NCI-H748 (cell line): Measurements from ENCODE around the gene EDN2.

Source experiments
- DNase-seq: peaks from one replicate; lab custom pipeline; 2025; ENCODE audit not compliant: unreplicated experiment; lab: John Stamatoyannopoulos, UW

The EDN2 gene

DNA sequence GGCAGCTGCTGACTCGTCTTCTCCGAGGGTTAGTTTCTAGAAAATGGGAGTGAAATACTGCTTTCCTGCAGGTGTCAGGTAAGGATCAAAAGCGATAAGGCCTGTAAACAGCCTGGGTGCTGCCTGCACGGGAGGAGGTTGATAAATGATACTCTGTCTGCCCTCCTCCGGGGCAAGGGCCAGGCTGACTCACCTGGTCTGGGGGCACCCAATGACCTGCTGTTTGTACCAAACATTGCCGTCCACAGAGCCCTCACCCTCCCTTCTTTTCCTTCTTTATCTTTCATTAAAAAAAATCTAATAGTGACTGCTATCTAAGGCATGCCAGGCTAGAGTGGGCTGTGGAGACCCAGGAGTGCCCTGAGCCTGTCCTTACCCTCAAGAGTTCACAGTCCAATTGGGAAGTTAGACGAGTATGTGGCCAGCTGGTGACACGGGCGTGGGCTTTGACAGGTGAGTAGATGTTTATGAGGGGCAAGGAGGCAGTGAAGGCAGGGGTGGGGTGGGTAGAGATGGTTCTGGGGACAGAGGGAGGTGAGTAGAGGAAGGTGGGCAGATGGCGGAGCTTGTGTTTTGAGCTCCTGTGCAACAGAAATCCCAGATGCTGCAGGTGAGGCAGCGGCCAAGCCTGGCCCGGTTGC is 16.2 kb downstream of the EDN2 start:
- no peak for DNase-seq

DNA sequence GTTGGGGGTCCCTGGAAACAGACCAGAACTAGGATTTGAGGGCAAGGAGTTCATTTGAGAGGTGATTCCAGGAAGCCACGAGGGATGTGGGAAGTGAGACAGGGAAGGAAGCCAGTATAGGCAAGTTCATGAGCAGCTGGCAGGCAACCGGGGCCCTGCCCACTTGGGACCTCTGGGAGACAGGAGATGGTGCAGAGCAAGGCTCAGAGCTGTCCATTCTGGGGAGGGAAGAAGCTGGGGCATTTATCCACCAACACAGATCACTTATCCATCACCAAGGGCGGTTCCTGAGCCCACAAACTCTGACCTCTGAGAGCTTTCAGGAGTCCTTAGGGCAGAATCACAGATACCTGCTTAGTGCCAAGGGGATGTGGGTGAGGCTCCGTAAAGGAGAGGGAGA is 16.8 kb downstream of the EDN2 start:
- no peak for DNase-seq

DNA sequence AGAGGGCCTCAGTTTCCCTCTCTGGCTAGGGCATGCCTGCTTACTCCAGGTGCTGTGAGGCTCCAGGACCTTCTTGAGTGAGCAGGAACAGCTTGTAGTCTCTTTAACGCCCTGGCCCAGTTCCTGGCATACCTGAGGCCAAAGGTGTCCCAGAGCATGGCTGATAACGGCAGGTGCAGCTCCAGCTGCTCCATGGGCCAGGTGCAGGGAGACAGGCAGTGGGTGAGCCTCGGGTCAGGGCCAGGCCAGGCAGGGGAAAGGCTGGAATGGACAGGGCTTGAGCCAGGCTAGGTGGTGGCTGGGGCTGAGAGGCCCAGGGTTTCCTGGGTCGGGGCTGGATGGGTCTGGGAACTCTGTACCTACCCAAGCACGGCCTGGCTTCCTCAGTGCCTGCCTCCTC is 18.3 kb downstream of the EDN2 start:
- DNase-seq = peak; percentile 77

DNA sequence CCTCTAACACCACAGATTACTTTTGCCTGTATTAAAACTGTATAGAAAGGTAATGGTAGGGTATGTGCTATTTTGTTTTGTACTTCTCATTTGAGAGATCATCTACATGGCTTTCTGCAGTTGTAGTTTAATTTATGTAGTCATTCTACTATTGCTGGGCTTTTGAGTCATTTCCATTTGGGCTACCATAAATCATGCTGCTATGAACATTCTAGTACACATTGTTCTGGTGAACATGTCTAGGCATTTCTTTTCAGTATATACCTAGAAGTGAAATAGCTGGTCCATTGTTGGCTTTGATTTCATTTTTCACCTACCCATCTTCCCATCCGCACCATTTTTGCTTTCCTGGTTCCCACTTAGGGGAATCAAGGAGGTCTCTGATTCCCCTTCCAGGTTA is 18.7 kb downstream of the EDN2 start:
- no peak for DNase-seq

DNA sequence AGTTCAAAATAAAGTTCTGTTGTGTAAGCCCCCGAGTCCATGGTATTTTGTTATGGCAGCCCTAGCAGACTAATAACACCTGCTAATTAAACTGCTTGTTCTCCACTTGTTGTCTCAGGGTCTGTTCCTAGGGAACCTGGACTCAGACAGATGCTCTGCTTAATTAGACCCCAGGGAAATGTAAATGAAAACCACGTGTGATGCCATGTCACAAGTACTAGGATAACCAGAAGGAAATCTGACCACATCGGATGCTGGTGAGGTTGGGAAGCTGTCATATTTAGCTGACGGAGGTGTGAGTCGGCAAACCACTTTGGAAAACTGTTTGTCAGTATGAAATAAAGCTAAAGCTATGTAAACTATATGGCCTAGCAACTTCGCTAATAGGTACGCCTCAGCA is 19.6 kb downstream of the EDN2 start:
- DNase-seq = peak; percentile 100

DNA sequence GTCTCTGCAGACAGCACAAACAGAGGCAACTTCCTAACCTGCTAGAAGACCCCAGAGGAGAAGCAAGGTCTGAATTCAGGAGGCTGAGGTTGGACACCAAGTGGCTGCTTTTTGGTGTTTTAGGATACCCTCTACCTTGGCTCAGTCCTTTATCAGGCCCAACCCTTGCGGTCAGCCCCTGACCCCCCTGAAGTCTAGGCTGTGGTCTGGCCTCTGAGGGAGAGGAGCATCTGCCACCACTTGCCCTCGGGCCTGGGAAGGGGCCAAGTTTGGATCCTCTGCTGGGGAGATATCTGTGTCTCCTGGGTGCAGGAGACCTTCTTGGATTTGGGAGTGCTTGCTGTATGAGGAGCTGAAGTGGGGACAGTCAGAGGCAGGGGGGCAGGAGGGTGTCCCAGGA is 21.0 kb downstream of the EDN2 start:
- DNase-seq = no peak

DNA sequence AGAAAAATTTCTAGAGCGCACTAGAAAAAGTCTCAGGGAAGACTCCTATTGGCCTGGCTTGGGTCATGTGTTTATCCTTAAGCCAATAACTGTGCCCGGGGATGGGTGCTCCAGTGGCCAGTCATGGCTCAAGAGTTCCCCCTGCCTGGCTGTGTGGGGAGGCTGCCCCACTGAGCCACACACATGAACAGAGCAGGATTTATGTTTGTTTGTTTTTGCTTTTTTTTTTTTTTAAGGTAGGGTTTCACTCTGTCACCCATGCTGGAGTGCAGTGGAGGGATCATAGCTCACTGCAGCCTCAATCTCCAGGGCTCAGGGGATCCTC is 21.8 kb downstream of the EDN2 start:
- peak; percentile 75 for DNase-seq

DNA sequence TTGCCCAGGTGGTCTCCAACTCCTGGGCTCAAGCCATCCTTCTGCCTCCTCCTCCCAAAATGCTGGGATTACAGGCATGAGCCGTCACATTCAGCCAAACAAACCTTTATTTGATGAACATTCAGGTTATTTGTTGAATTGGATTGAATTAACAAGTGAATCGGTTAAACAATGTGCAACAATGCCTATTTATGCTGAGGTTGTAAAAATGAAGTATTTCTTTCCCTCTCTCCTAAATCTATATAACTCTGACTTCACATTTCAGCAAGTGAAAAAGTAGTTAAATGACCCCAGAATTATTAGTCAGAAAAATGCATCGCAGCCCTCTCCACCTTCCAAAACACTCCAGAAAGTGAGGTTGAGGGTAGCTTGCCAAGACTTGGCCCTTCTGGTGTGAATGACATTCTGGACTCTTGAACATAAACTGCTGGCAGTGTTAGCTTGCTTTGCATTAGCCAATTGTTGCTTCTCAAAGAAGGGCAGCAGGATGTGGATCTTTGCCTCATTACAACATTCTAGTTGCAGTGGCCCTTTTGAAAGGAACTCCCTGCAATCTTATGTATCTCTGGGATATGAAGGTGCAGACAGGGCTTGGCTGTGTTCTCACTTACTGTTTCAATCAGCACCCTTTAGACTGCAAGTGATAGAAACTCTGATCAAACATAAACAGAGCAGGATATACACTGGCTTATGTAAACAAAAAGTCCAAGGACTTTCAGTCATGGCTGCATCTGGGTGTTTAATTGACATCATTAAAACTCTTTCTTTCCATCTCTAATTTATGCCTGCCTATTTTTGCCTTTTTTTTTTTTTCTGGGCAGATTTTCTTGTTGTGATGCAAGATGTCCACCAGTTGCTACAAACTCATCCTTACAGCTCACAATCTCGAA is 22.4 kb downstream of the EDN2 start:
- peak; percentile 81 for DNase-seq

DNA sequence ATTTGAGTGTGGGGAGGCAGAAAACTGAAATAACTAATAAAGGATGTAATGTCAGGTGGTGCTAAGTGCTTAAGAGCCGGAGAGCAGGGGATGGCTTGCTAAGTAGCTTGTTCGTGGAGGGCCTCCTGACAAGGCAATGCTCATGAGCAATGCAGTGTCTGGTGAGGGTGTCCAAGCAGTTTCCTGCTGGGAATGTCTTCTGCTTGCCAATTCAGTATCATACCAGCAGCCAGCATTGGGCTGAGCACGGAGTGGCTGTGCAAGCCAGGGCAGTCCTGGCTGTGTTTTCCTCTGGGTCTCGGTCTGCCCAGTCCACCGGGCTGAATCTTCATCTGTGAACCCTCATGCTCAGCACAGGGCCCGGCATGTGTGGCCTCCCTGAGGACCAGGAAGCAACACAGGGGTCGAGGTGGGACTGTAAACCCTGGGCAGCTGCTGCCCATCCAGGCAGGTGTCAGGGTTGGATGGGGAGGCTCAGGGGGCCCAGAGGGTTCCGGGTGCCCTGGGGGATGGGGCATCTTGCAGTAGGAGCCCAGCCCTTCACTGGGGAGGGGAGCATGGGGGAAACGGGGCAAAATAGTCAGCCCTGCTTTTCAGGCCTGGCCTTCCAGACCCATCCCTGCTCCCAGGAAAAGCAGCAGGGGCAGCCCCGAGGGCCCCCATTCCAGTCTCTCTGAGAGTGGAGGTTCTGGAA is 27.5 kb downstream of the EDN2 start:
- no peak for DNase-seq

DNA sequence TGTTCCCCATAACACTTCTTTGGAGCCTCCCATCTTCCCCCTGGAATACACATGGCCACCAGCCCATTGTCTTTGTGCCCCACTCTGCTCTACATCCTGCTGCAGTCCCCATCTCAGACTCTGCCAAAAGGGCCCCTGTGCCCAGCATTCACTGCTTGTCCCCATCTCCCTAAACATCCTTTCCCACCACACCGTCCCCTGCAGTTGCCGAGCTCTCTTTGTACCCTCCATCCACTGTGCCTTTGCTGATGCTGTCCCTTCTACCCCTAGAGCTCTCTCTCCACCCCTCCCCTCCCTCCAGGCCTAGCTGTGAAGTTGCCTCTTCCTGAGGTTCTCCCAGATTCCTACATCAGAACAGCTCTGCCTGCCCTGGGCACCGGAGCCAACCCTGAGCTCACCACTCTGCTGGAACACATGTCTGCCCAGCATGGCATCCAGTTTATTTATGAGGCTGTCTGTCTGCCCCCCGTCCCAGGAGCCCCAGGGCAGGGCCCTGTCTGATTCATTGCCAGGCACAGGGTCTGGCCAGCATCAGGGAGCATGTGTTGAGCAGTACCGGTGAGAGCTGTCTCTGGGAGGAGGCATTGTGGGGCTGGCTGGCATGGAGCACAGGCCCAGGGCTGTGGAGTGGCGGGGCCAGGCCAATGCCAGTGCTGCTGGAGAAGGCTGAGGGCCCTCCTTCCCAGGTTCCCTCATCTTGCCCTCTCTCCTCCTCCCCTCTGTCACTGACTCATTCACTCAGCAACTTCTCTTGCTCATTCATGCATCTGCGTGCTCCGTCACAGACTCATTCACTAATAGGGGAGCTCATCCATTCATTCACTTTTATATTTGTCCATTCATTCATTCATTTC is 28.8 kb downstream of the EDN2 start:
- DNase-seq = no peak

DNA sequence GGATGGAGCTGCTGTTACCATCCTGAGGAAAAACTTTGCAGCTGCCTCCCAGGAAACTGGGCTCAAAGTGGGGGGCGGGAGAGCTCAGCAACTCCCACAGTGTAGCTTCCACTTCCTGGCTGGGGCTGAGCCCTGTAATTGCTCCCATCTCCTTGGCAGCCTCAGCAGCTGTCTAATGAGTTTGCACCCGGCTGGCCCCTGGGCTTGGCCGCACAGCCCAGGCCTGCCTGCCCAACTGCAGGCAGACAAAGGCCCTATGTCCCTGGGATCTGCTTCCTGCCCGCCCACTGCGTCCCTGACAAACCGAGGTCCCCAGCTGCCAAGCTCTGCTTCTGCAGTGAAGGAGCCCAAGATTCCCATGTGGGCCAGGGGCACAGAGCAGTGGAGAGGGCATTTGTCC is 30.1 kb downstream of the EDN2 start:
- no peak for DNase-seq

DNA sequence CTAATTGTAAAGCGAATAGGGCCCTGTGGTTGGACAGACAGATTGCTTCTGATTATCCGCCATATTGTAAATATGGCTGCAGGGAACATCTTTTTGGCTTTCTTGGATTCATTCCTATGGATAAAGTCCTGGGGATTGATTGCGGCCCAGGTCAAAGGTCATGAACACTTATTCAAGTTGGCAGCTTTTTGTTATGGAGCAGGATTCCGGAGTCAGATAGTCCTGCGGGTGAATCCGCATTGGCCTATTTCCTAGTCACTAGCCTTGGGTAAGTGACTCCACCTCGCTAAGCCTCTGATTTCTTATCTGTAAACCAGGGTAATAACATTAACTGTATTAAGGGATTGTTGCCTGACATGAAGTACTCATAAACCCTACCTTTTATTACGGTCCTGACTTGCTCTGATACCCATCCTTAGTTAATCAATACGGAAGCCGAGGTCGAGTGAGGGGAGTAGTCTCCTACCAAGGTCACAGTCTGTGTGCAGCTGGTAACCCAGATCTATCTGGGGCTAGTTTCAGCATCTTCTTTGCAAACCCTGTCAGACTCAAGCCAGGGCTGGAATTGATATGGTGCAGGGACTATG is 31.7 kb downstream of the EDN2 start:
- DNase-seq = no peak

DNA sequence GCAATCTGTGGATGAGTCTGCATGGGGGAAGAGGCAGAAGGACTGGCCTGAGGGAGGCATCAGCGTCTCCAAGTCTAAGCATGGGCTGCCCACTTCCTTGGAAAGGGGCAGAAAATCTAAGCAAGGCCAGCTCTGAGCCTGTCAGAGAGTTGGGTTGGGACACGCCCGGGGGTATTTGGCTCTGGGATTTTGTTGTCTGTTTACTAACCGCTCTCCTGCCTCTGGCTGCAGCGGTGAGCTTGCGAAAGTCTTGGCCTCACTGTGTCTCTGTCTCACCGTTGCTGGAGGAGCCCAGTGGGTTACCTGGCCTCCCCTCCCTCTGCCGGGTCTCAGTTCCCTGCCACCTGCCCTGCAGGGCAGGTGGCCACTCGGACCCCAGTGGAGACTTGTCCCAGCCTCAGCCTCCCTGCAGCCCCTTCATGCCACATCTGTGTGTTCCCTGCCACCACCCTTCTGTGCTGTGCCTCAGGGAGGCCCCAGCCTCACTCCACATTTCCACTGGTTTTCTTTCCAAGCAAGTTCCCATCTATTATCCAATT is 33.7 kb downstream of the EDN2 start:
- no peak for DNase-seq

DNA sequence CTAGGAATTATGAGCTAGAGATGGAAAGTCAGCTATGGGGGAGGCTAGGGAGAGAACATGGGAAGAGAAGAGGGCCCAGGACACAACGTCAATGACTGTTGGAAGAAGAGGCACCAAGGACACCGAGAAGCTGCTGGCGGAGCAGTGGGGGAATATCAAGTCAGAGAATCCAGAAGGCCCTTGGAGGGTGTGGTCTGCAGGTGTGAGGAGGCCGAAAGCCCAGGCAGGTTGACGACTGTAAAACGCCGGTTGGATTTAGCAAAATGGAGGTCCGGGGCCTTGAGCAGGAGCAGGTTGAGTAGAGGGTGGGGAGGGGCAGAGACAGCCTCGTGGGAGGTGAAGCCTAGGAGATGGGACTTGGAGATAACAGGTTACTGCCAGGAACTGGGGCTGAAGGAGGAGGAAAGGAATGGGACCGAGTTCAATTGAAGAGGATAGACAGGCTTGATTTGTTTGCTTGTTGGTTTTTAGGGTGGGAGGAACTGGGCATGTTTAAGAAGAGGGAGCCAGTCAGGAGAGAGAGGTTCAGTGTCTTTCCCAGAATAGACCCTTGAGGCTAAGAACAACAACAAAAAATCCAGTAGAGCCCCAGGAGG is 35.1 kb downstream of the EDN2 start:
- no peak for DNase-seq

DNA sequence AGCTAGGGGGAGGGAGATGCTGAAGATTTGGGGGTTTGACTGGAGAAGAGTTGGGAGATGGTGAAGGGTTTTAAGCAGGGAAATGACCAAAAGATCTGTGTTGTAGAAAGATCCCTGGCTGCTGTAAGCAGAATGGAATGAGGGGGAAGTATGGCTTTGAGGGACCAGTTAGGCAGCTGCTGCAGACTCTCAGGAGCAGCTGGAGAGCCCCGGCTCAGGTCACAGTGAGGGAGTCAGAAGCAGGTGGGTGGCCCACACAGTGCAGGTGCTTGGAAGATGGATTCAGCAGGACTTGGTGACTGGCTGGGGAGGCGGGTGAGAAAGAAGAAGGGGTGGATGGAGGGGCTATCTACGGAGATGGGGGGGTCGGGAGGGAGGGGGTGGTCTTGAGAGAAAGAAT is 35.7 kb downstream of the EDN2 start:
- DNase-seq = no peak

DNA sequence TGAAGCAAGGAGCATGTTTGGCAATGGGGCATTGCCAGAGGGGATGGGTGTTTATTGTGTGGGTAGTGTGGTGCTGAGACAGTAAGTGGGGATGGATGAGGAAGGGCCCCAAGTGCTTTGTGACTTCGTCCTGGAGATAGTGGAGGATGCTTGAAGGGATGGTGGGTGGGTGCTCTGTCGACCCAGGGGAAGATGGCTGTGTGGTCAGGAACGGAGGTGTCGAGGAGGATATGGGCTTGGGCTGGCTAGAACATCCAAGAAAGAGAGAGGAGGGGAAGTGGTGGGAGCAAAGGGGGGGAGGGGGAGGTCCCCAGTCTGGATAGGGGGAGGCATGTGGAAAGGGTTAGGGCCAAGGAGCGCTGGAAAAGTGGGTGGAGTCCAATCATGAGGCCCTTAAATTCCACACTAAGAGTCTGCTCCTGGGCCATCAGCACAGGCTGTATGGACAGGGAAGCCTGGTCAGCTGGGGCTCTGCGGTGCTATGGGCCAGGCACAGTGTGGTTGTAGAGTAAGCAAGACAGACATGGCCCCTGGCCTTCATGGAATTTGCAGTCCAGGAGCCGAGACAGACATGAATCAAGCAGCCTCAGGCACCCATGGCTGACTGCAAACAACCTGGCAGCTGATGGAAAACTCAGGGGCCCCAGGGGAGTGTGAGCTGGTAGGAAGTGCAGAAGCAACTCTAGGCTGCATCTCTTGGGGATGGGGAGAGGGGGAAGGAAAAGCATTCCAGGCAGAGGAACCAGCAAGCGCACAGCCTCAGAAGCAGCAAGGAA is 36.3 kb downstream of the EDN2 start:
- no peak for DNase-seq

DNA sequence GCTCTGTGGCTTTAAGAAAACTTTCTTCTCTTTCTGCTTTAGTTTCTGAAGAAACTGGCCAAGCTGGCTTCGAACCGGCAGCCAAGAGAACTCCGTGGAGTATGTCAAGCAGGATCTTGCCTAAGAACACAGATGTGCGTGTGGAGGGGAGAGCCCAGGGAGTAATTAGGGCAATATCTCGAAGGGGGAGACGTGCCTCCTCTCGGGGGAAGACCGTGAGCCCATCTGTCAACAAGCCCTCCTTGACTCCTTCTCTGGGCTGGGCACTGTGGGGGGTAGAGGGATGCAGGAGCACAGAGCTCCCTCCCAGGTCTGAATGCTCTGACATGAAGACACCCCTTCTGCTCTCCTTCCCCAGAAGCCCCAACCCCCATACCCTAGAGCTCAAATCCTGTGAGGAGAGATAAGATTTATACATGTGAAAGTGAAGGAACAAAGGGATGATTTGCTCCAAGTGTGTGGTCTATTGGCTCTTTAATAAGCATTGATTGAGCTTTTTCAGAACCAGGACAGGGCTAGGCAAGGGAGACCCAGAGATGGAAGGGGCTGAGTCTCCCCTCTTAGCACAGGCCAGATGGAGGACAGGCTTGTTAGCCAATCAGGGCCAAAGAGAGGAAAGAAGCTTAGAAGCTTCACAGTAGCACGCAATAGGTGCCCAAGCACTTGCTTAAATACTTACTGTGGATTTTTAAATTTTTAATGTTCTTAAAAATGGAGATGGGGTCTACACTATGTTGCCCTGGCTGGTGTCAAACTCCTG is 37.5 kb downstream of the EDN2 start:
- DNase-seq = no peak

DNA sequence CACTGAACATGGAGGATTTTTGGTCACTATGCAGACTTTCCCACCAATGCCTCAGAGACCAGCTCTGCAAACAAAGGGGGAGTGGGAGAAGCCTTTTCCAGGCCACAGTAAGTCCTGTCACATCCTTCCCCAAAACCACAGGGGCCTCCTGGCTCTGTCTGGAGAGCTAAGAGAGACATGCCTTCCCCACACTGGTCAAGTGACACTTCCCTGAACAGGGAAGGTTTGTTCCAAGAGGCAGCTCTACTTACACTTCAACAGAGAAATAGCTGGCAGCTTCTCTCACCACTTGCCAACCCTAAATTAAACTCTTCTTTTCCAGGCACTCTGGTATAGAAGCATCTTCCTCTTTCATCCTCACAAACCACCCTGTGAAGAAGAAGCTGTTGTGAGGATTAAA is 39.7 kb downstream of the EDN2 start:
- DNase-seq = no peak

DNA sequence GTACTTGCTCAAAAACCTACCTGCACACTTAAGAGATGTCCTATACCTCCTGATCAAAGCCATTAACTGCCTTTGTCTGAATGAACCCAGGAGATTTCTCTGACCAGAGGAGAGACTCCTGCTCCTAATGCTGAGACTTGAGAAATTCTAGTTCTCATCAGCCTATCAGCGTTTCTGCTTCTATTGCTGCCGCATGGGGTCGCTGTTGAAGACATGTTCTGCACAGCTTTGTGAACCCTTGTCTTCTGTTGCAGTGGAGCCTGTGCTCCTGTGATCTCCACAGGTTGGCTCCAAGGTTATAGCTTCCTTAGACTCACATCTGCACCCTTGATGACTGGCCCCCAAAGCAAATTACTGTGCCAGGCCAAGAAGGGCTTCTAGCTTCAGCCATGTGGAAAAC is 40.2 kb downstream of the EDN2 start:
- DNase-seq = no peak
